MM.1S (cell line): Measurements from ENCODE around the gene GALNTL6.

Experiments used
- DNase-seq: peaks from one replicate; pipeline ENCODE4 v3.0.0-alpha.2; 2015
- H2AFZ ChIP-seq: fragments of 300-600 bp; sonication (generic); 2 replicates; pipeline ENCODE4 v1.6.0; 2016; ENCODE audit warnings: antibody characterized with exemption, low read length
- H3F3A ChIP-seq: fragments of 300-600 bp; sonication (generic); 2 replicates; pipeline ENCODE4 v1.6.1; 2016; ENCODE audit warnings: mild to moderate bottlenecking, antibody characterized with exemption, low read length, moderate library complexity, mixed read lengths; ENCODE audit not compliant: insufficient read depth
- H3K27ac ChIP-seq: fragments of 300-600 bp; sonication (generic); 2 replicates; pipeline ENCODE4 v1.5.1; 2016; ENCODE audit warnings: mild to moderate bottlenecking, low read length
- H3K27me3 ChIP-seq: fragments of 300-600 bp; sonication (generic); replicated peaks from 2 replicates; pipeline ENCODE4 v1.6.0; 2016; ENCODE audit warnings: low read length; ENCODE audit not compliant: insufficient read depth
- H3K36me3 ChIP-seq: fragments of 300-600 bp; sonication (generic); replicated peaks from 2 replicates; pipeline ENCODE4 v1.6.1; 2016; ENCODE audit warnings: mild to moderate bottlenecking, low read length, mixed read lengths; ENCODE audit not compliant: insufficient read depth
- H3K4me1 ChIP-seq: fragments of 300-600 bp; sonication (generic); 2 replicates; pipeline ENCODE4 v1.6.1; 2016; ENCODE audit warnings: low read length, mixed read lengths
- H3K4me2 ChIP-seq: fragments of 300-600 bp; sonication (generic); 2 replicates; pipeline ENCODE4 v1.6.0; 2016; ENCODE audit warnings: low read depth, low read length
- H3K4me3 ChIP-seq: fragments of 300-600 bp; sonication (generic); 2 replicates; pipeline ENCODE4 v1.5.1; 2016; ENCODE audit warnings: low read length, mixed read lengths
- H3K79me2 ChIP-seq: fragments of 300-600 bp; sonication (generic); 2 replicates; pipeline ENCODE4 v1.6.1; 2016; ENCODE audit warnings: mixed run types, low read length, mixed read lengths
- H3K9ac ChIP-seq: fragments of 300-600 bp; sonication (generic); 2 replicates; pipeline ENCODE4 v1.6.1; 2016; ENCODE audit warnings: low read length, mixed read lengths
- H3K9me2 ChIP-seq: fragments of 300-600 bp; sonication (generic); replicated peaks from 2 replicates; pipeline ENCODE4 v1.6.1; 2016; ENCODE audit warnings: mild to moderate bottlenecking, low read length, mixed read lengths; ENCODE audit not compliant: insufficient read depth
- H3K9me3 ChIP-seq: fragments of 300-600 bp; sonication (generic); replicated peaks from 2 replicates; pipeline ENCODE4 v1.6.1; 2016; ENCODE audit warnings: mild to moderate bottlenecking, low read length, mixed read lengths; ENCODE audit not compliant: insufficient read depth
- H4K20me1 ChIP-seq: fragments of 300-600 bp; sonication (generic); 2 replicates; pipeline ENCODE4 v1.6.1; 2016; ENCODE audit warnings: mild to moderate bottlenecking, low read length, moderate library complexity, mixed read lengths; ENCODE audit not compliant: insufficient read depth
- CTCF ChIP-seq: fragments of 300-600 bp; sonication (generic); IDR thresholded peaks from 2 replicates; pipeline ENCODE4 v1.5.1; 2016; ENCODE audit warnings: antibody characterized with exemption, low read length, mixed read lengths
- EZH2 ChIP-seq: fragments of 300-600 bp; sonication (generic); optimal IDR thresholded peaks from 2 replicates; pipeline ENCODE3; 2017; ENCODE audit warnings: low read depth, mild to moderate bottlenecking, antibody characterized with exemption, low read length, mixed read lengths
- EZH2phosphoT487 ChIP-seq: fragments of 300-600 bp; sonication (generic); IDR thresholded peaks from 2 replicates; pipeline ENCODE4 v1.6.1; 2018; ENCODE audit warnings: antibody characterized with exemption, low read length

Gene GALNTL6

GRCh38 chr4:172619218-172619617, 806.0 kb downstream of the GALNTL6 start:
- no peaks in the 10 kb centered on the region for H3K9me2 ChIP-seq
- no peak overlapping the region for H3K4me3 ChIP-seq
- no peaks in the 10 kb centered on the region for H3K27me3 ChIP-seq
- H3K9me3 ChIP-seq: no peaks in the 10 kb centered on the region
- DNase-seq: no peak
- H3K36me3 ChIP-seq: no peaks in the 10 kb centered on the region
- no peaks in the 10 kb centered on the region for H3K4me1 ChIP-seq
- H3K27ac ChIP-seq: no peak overlapping the region
- no peak overlapping the region for H3K9ac ChIP-seq
- H3F3A ChIP-seq: no peaks in the 10 kb centered on the region
- no peaks in the 10 kb centered on the region for H4K20me1 ChIP-seq
- no peak overlapping the region for H2AFZ ChIP-seq
- H3K4me2 ChIP-seq: no peak overlapping the region
- H3K79me2 ChIP-seq: no peaks in the 10 kb centered on the region
- TF ChIP-seq EZH2phosphoT487 (no peak), EZH2 (no peak), CTCF (no peak)

GRCh38 chr4:172619798-172620197, 806.6 kb downstream of the GALNTL6 start:
- no peaks in the 10 kb centered on the region for H3K79me2 ChIP-seq
- no peaks in the 10 kb centered on the region for H3K27me3 ChIP-seq
- no peaks in the 10 kb centered on the region for H3K9me2 ChIP-seq
- no peak overlapping the region for H3K27ac ChIP-seq
- no peak overlapping the region for H3K4me2 ChIP-seq
- H3F3A ChIP-seq: no peaks in the 10 kb centered on the region
- H3K9me3 ChIP-seq: no peaks in the 10 kb centered on the region
- DNase-seq: no peak
- H3K9ac ChIP-seq: no peak overlapping the region
- H3K36me3 ChIP-seq: no peaks in the 10 kb centered on the region
- H3K4me3 ChIP-seq: no peak overlapping the region
- H3K4me1 ChIP-seq: no peaks in the 10 kb centered on the region
- no peaks in the 10 kb centered on the region for H4K20me1 ChIP-seq
- TF ChIP-seq CTCF (no peak), EZH2 (no peak), EZH2phosphoT487 (no peak)
- H2AFZ ChIP-seq: no peak overlapping the region

- no peak overlapping the region for H3K4me2 ChIP-seq
- H2AFZ ChIP-seq: no peak overlapping the region
- no peak overlapping the region for H3K4me3 ChIP-seq
- no peak for DNase-seq
- H3K4me1 ChIP-seq: no peaks in the 10 kb centered on the region
- no peaks in the 10 kb centered on the region for H3K27me3 ChIP-seq
- H3K9me3 ChIP-seq: no peaks in the 10 kb centered on the region
- H3F3A ChIP-seq: no peaks in the 10 kb centered on the region
- no peaks in the 10 kb centered on the region for H3K36me3 ChIP-seq
- H3K9me2 ChIP-seq: no peaks in the 10 kb centered on the region
- no peaks in the 10 kb centered on the region for H3K79me2 ChIP-seq
- H3K27ac ChIP-seq: no peak overlapping the region
- no peaks in the 10 kb centered on the region for H4K20me1 ChIP-seq
- H3K9ac ChIP-seq: no peak overlapping the region
- TF ChIP-seq CTCF: no peak
- no peak for TF ChIP-seq EZH2phosphoT487
Observed at GRCh38 chr4:172628263-172628662, 815.1 kb downstream of the GALNTL6 start.

- Histone ChIP-seq H3F3A (no peaks in the 10 kb centered on the region), H3K9me3 (no peaks in the 10 kb centered on the region), H3K4me3 (no peak overlapping the region), H3K4me1 (no peaks in the 10 kb centered on the region), H3K27me3 (no peaks in the 10 kb centered on the region), H3K9ac (no peak overlapping the region), H3K79me2 (no peaks in the 10 kb centered on the region), H3K4me2 (no peak overlapping the region), H4K20me1 (no peaks in the 10 kb centered on the region), H3K27ac (no peak overlapping the region), H3K36me3 (no peaks in the 10 kb centered on the region), H2AFZ (no peak overlapping the region), H3K9me2 (no peaks in the 10 kb centered on the region)
- no peak for DNase-seq
- TF ChIP-seq EZH2 (no peak), CTCF (no peak), EZH2phosphoT487 (no peak)
Observed at GRCh38 chr4:172630280-172630679, 817.1 kb downstream of the GALNTL6 start.
